ENCODE results near the gene SLC26A4.

DNA sequence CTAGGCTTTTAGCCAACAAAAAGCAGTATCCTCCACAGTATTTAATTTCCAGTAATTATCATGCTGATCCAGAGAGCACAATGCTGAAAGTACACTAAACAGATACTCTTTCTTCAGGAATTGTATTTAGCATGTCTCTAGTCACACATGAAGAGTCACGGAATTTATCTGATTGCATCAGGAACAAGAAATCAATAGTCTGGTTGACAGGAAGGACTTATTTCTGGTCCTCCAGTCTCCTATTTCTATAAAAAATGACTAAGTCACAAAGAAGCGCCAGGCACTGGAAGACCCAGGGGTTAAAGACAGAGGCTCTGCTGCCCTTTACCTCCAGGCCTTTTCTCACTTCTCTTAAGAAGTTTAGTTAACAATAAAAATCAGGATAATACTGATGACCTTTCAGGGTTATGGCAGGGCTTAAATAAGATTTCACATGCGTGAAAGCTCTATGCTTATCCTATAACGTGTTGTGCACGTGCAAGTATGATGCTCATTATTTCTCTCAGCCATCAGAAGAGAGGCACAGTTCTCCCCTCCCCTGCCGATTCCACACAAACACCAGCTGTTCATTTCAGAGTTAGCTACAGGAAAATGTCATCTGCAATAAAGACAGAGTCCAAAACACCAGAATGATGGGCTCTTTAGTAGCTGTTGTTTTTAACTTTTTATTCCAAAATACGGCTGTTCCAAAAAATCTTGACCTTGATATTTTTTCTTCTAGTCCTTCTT lies 36.9 kb downstream of the SLC26A4 start:
- TF ChIP-seq, protein P1, sequence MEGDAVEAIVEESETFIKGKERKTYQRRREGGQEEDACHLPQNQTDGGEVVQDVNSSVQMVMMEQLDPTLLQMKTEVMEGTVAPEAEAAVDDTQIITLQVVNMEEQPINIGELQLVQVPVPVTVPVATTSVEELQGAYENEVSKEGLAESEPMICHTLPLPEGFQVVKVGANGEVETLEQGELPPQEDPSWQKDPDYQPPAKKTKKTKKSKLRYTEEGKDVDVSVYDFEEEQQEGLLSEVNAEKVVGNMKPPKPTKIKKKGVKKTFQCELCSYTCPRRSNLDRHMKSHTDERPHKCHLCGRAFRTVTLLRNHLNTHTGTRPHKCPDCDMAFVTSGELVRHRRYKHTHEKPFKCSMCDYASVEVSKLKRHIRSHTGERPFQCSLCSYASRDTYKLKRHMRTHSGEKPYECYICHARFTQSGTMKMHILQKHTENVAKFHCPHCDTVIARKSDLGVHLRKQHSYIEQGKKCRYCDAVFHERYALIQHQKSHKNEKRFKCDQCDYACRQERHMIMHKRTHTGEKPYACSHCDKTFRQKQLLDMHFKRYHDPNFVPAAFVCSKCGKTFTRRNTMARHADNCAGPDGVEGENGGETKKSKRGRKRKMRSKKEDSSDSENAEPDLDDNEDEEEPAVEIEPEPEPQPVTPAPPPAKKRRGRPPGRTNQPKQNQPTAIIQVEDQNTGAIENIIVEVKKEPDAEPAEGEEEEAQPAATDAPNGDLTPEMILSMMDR (IDR thresholded peaks at IDR 0.05; ENCODE audit: insufficient read depth, low read depth, low read length) = no peak
- TF ChIP-seq EZH2 (IDR thresholded peaks at IDR 0.05; ENCODE audit: insufficient read depth, low read length) = no peak

All from astrocyte (in vitro differentiated cells and primary cell).